GM18868 (cell line): ENCODE results near the gene SLC5A6.
"Not testable (repeated sequence)": the region's sequence is repeated elsewhere in the genome, so short reads cannot be mapped to it uniquely, and the experiment has no call there.

Experiments used
- ATAC-seq: cut with Tn5 transposase; IDR thresholded peaks from one replicate; pipeline ENCODE4 v1.9.1; 2021; ENCODE audit warnings: mild to moderate bottlenecking, moderate library complexity; ENCODE audit not compliant: unreplicated experiment

SLC5A6 gene

DNA sequence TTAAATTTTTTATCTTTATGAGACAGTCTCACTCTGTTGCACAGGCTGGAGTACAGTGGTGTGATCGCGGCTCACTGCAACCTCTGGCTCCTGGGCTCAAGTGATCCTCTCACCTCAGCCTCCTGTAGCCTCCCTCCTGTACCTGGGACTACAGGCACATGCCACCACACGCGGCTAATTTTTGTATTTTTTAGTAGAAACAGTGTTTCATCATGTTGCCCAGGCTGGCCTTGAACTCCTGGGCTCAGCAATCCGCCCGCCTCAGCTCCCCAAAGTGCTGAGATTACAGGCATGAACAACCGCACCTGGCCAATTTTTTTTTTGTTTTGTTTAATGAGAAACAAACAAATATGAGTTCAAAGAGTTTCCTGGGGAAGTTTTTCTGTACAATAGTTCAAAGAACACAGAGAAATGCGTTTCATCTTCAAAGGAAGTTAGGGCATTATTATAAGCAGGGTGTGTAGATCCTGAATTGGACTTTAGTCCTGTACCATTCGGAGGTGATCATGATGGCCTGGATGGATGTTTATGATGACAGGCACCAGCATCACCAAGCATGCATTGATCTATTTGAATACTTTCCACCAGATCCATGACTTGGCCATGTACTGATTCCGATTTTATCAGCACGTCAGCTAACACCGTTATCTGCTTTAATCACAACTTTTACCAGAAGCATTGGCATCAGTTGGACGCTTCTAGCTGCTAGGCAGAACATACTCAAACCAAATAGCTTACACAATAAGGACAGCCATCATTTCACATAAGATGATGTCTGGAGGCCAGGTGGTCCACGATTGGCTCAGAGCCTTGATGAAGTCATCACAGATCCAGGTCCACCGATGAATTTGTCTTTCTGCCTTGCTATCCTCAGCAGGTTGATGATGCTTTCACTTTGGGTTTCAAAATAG lies 34.4 kb downstream of the SLC5A6 start:
- ATAC-seq, result no peak

DNA sequence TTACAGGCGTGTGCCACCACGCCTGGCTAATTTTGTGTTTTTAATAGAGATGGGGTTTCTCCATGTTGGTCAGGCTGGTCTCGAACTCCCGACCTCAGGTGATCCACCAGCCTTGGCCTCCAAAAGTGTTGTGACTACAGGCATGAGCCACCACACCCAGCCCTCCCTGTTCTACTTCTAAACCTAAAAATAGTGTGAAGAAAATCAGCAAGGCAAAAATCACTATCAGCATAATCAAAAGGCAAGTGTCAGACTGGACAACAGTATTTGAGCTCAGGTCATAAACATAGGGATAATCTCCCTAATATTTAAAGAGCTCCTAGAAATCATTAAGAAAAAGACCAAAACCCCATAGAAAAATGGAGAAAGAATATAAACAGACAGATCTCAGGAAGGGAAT lies 36.3 kb downstream of the SLC5A6 start:
- not testable (repeated sequence) for ATAC-seq

DNA sequence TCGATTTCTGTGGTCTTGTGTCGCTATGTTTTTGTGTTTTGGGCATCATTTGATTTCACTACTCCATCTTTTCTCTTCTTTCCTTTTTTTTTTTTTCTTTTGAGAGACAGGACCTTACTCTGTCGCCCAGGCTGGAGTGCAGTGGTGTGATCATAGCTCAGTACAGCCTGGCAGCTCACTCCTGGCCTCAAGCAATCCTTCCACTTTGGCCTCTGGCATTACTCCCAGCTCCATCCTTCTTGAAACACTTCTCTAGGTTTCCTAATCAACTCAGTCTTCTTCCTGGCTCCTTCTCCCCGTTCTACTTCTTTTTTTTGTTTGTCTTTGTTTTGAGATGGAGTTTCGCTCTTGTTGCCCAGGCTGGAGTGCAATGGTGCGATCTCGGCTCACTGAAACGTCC lies 36.7 kb downstream of the SLC5A6 start:
- no peak for ATAC-seq

DNA sequence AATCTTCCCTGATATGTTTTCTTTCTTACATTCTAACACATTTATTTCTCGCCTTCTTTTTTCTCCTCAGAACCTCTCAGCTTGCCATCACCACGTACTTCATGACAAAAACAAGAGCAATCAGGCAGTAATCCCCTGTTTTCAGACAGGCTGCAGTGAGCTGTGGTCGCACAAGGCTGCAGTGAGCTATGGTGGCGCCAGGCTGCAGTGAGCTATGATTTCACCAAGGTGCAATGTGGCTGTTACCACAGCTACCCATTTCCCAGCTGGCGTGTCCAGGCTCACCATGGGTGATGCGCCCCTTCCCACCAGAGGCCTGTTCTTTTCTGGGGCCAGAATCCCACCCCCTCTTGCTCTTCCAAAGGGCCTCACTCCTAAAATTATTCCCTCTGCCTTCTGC lies 37.4 kb downstream of the SLC5A6 start:
- no peak for ATAC-seq

DNA sequence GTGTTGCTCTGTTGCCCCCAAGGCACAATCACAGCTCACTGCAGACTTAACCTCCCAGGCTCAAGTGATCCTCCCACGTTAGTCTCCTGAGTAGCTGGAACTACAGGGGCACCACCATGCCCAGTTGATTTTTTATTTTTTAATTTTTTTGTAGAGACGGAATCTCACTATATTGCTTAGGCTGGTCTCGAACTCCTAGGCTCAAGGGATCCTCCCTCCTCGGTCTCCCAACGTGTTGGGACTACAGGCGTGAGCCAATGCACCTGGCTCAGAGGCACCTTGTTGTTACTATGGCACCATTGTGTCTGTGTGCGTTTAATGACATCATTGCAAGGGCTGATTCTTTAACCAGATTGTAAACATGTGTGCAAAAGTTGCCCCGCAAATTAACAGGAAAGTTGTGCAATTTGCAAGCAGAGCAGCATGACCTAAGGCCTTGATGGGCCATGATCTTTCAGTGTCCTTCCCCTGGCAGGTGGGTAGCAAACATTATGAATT lies 40.7 kb downstream of the SLC5A6 start:
- ATAC-seq, result no peak

DNA sequence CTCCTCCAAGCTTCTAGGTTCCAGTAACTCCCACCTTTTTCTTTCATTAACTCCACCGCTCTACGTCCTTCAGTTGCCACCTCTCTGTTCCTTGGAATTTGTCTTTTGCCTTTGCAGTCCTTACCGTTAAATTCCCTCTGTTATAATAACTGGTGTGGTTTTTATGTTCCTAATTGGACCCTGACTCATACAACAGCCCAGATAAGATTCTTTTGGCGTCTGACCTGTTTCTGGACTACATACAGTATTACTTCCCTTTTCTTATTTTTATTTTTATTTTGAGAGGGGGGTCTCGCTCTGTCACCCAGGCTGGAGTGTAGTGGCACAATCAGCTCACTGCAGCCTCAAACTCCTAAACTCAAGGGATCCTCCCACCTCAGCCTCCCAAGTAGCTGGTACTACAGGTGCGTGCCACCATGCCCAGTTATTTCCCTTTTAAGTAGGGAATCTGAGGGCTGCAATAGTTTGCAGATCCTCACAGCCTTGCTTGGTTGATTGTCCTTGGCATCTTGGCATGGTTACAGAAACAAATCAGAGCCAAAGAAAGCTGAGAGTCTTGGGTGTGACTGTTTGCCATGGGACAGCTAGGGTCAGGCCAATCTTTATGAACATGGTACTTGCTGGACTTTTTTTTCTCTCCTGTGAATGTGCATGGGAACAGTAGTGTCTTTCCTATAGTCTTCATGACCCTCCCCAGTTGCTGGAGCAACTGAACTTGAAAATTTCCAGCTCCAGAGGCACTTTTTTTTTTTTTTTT lies 41.3 kb downstream of the SLC5A6 start:
- ATAC-seq, result no peak

DNA sequence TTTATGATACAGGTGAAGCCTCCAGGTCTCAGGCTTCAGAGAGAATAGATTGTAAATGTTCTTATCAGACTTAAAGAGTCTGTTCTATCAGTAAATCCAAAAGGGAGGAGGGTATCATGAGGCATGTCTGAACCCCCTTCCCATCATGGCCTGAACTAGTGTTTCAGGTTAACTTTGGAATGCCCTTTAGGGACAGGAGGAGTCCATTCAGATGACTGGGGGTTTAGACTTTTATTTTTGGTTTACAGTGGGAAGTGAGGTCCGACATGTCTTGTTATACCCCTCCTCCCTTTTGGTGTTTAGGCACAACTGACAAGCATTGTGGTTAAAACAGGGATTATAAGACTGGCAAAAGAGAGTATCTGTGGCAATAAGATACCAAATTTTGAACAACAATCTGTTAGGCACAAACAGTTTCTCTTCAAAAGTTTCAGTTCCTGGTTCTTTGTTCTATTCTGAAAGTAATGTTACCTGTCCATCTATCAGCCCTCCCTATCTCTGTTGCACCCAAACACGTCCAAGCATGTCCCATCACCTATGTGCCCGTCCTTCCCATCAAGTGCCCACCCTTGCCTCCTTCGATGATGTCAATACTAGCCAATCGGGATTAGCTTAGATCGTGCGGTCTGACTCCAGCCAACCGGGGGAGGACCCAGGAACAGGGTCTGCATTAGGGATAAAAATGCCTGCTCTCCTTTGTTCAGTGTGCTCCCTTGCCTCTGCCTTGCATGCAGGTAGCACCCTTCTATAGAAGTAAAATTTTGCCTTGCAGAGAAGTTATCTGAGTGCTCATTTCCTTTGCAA lies 46.9 kb downstream of the SLC5A6 start:
- no peak for ATAC-seq

DNA sequence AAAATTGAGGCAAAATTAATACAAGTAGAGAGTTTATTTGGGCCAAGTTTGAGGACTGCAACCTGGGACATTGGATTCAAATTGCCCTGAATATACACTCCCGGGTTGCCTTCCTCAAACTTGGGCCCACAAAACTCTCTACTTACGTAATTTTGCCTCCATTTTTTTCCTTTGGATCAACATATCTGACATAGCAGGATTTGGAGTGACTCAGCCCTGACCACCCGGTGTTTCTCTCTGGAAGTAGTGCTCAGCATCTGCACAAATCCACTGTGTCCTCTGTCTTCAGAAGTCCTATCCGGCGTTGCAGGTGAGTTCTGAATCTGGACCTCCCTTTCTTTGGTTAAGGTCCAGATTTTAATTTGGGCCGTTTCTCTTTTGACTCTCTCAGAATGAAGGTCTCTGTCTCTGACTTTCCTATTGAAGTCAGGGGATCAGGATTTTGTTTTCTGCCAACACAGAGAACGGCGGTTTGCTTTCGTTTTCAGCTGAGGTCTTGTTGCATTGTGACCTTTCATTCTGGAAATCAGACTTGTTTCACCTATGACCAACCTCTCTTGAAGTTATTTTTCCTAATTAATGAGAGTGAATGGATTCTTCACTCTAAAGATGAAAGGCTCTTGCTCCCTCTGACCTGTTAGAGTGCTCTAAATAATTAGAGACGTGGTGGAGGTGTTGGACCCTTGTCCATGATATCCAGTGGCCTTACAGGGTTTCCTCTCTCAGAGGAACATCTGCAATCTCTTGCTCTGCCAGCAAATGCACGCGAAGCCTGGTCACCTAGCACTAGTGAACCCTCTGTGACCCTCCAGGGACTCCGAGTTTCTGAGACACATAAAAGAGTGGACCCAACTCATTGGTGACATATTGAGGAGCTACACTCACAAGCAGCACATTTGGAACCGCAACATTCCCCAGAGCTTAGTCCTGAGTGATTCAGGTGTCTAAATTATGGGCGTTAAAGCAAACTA lies 49.6 kb downstream of the SLC5A6 start:
- ATAC-seq, result no peak

DNA sequence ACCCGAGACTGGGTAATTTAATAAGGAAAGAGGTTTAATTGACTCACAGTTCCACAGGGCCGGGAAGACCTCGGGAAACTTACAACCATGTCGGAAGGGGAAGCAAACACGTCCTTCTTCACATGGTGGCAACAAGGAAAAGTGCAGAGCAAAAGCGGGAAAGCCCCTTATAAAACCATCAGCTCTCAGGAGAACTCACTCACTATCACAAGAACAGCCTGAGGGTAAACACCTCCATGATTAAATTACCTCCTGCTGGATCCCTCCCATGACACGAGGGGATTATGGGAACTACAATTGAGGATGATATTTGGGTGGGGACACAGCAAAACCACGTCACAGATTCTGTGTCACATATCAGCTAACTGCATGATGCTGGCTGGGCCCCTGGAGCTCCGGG lies 51.9 kb downstream of the SLC5A6 start:
- no peak for ATAC-seq

DNA sequence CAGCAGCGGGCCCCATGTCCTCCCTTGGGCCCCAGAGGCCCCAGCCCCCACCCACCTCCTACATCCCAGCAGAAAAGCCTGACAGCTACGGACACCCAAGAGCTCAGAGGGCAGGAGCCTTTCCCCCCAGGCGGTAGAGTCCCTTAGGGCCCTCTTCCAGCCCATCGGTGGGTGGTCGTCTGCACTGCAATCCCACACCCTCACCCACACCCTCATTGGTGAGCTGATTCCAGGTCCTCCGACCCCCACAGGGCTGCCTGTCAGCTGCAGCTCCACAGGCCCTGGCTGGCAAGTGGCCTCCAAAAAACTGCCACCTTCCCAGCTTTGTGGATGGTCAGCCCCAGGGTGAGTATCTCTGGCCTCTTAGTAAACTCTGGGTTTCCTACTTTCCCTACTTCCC lies 52.8 kb downstream of the SLC5A6 start:
- no peak for ATAC-seq

DNA sequence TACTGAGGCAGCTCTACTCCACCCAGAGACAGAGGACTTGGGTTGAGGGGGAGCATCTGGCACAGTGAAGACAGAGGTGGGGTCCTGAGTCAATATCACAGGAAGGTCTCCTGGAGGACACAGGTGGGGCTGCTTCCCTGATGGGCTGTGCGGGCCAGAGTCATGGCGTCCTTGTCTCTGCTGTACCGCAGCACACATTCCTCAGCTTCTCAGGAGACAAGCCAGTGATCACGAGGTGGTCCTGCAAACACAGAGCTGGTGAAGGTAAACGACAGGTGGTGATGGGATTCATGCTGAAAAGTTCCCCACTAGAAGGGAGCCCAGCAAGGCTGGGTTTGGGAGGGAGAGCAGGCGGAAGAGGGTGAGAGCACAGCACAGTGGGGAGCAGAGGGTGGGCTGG lies 53.6 kb downstream of the SLC5A6 start:
- no peak for ATAC-seq

DNA sequence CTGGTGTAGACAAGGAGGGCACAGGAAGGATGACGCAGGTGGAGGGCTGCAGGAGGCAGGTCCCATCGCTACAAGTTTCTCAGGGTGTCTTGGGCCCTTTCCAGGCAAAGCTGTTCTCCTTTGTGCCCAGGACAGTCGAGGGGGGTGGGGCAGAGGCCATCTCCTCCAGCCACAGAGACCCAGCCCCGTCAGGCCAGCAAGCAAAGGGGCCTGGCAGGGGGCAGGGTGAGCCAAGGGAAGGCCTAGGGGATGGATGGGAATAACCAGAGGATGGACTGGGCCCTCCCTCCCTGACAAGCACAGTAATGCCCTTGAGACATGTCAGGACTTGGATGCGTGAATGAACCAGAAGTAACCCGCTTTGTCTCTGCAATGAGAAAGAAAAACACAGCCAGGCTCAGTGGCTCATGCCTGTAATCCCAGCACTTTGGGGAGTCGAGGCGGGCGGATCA lies 57.0 kb downstream of the SLC5A6 start:
- no peak for ATAC-seq

DNA sequence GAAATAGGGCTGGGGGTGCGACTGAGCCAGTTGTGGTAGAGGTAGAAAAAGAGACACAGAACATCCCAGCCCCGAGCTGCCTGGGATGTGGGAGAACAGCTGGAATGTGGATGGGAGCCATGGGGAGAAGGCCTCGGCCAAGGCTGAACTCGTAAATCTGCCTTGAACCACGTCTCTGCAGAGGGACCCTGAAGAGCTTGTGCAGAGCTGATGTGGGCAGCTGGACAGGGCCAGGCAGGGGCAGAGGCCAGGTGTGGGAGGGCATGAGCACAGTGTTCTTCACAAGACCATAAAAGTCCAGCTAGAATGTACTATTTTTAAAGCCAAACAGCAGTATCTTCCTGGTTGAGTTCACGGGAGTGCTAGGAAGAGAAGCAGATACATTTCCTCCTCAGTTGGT lies 57.6 kb downstream of the SLC5A6 start:
- ATAC-seq, result no peak

DNA sequence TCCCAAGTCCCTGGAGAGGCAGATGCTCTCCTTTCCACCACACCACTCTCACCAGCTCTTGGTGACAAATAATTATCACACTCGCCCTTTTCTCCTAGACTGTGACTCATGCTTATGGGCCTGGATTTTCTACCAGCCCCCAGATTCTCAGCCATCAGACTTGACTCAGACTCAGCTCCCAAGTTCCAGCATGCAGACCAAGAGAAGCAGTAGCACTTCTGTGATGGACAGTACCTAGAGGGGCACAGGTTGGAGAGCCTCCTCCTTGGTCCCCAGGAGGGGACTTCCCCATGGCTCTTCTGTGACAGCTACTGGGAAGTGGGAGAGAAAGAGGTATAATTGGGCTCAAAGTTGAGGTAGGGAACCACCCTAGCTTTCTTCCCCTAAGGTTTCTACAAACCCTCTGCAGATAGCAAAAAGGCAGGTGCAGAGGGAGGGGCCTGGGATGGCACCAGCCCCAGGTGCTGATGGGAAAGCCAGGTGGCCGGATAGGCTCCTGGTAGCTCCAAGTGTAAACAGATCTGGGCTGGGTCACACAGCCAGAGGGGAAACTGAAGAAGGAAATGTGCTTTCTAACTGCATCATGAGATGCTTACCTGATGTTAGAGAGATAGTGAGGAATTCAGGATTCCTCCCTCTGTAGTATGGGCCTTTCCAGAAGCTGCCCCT lies 59.1 kb downstream of the SLC5A6 start:
- ATAC-seq, result no peak

DNA sequence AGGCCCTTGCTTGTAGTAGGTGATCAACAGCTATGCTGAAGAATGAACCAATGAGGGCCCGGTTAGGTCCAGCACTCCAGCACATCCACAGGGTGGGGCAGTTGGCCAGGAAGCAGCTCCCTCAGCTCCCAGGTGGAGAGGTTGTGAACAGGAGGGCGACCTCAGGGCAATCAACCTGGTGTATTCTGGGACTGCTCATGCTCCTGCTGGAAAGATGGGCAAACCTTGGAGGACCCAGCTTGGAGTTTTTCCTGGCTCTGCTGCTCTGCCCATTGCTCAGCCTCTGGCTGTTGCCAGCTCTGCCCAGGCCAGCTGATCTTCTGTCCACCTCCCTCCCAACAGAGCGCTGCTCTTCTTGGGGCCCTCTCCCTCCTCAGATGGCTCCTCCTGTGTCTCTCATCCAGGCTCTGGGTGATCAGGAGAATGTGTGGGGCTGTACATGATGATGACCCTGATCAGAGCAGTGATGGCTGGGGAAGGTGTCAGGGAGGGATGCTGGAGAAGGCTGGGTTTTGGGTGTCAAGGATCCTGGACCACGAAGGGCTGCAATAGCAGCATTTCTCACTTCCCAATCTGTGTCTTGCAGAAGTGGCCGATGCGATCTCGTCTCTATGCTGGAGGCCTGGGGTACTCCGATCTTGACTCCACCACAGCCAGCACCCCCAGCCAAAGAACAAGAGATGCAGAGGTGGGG lies 59.8 kb downstream of the SLC5A6 start:
- ATAC-seq, result no peak

DNA sequence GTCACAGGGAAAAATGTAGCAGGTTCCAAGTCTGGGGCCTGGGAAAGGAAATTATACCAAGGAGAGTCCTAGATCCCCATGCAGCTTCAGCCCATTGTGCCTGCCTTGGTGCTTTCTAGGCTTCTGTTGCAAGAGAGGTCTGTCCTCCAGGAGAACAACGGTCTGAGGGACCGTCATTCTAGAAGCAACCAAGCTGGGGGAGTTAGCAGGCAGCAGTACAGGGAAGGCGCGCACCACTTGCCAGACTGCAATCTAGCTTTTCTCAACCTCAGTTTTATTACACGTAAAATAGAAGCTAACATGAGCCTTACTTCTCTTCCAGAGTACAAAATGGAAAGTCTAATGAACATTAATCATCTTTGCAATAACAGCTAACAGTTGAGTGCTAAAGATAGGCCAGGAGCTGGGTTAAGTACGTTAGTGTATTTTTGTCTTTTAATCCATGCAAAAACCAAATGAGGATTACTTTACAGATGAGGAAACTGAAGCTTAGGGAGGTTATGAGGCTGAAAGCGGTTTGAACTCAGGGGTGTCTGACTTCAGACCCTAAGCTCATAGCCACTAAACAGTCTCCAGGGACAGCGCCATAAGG lies 61.3 kb downstream of the SLC5A6 start:
- ATAC-seq, result no peak
